ENCODE results near the gene BBS5.

DNA sequence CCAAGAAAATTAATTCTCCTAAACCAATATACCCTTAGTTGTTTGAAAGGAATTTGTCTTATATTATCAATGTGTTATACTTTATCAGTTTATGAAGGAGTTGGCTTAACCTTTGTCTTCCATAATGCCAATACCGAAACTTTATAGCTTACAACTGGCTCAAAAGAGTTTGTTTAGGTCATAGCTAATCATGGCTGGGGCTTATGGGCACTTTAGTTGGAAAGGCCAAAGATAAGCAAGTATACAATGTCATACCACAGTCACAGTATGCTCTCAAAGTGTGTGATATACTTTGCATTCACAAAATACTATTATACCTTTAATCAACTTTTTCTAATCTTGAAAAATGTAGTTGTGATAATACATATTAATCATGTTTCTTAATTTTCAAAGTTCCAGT is 32.5 kb downstream of the BBS5 start:
- TF ChIP-seq RAD21 (IDR thresholded peaks at IDR 0.05; ENCODE audit: low read depth) (no peak), CEBPB (IDR thresholded peaks at IDR 0.05) (no peak), TCF12 (IDR thresholded peaks at IDR 0.05; ENCODE audit: low read depth) (no peak), TAF1 (IDR thresholded peaks at IDR 0.05; ENCODE audit: low read depth) (no peak), EP300 (IDR thresholded peaks at IDR 0.05; ENCODE audit: borderline replicate concordance) (no peak), ZBTB7A (IDR thresholded peaks at IDR 0.05; ENCODE audit: low read depth) (no peak), CREB1 (IDR thresholded peaks at IDR 0.05; ENCODE audit: low read depth) (no peak), YY1 (IDR thresholded peaks at IDR 0.05; ENCODE audit: low read depth) (no peak), NFIC (IDR thresholded peaks at IDR 0.05) (no peak), FOXM1 (IDR thresholded peaks at IDR 0.05; ENCODE audit: borderline replicate concordance, low read depth) (no peak), EGR1 (IDR thresholded peaks at IDR 0.05) (no peak)
- TF ChIP-seq, protein P1, sequence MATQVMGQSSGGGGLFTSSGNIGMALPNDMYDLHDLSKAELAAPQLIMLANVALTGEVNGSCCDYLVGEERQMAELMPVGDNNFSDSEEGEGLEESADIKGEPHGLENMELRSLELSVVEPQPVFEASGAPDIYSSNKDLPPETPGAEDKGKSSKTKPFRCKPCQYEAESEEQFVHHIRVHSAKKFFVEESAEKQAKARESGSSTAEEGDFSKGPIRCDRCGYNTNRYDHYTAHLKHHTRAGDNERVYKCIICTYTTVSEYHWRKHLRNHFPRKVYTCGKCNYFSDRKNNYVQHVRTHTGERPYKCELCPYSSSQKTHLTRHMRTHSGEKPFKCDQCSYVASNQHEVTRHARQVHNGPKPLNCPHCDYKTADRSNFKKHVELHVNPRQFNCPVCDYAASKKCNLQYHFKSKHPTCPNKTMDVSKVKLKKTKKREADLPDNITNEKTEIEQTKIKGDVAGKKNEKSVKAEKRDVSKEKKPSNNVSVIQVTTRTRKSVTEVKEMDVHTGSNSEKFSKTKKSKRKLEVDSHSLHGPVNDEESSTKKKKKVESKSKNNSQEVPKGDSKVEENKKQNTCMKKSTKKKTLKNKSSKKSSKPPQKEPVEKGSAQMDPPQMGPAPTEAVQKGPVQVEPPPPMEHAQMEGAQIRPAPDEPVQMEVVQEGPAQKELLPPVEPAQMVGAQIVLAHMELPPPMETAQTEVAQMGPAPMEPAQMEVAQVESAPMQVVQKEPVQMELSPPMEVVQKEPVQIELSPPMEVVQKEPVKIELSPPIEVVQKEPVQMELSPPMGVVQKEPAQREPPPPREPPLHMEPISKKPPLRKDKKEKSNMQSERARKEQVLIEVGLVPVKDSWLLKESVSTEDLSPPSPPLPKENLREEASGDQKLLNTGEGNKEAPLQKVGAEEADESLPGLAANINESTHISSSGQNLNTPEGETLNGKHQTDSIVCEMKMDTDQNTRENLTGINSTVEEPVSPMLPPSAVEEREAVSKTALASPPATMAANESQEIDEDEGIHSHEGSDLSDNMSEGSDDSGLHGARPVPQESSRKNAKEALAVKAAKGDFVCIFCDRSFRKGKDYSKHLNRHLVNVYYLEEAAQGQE (IDR thresholded peaks at IDR 0.05; ENCODE audit: low read depth): no peak
- TF ChIP-seq, protein P2, sequence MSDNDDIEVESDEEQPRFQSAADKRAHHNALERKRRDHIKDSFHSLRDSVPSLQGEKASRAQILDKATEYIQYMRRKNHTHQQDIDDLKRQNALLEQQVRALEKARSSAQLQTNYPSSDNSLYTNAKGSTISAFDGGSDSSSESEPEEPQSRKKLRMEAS (IDR thresholded peaks at IDR 0.05): no peak
- TF ChIP-seq, protein P3, sequence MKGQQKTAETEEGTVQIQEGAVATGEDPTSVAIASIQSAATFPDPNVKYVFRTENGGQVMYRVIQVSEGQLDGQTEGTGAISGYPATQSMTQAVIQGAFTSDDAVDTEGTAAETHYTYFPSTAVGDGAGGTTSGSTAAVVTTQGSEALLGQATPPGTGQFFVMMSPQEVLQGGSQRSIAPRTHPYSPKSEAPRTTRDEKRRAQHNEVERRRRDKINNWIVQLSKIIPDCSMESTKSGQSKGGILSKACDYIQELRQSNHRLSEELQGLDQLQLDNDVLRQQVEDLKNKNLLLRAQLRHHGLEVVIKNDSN (IDR thresholded peaks at IDR 0.05): no peak

Data from Ishikawa (cell line).